Activated T-cell treated with anti-CD3 and anti-CD28 coated beads, Interleukin-2, amount 50 U/mL, for 48 hours (primary cell): ENCODE data around the gene CATSPERB.
A peak's percentile ranks its signal among the peaks of the same experiment; 100 is the strongest.
"Not testable (repeated sequence)": the region's sequence is repeated elsewhere in the genome, so short reads cannot be mapped to it uniquely, and the experiment has no call there.

Experiments
- DNase-seq, 2 experiments: peaks; one replicate each; pipeline ENCODE4 v3.0.0-alpha.2; 2020

CATSPERB gene

DNA sequence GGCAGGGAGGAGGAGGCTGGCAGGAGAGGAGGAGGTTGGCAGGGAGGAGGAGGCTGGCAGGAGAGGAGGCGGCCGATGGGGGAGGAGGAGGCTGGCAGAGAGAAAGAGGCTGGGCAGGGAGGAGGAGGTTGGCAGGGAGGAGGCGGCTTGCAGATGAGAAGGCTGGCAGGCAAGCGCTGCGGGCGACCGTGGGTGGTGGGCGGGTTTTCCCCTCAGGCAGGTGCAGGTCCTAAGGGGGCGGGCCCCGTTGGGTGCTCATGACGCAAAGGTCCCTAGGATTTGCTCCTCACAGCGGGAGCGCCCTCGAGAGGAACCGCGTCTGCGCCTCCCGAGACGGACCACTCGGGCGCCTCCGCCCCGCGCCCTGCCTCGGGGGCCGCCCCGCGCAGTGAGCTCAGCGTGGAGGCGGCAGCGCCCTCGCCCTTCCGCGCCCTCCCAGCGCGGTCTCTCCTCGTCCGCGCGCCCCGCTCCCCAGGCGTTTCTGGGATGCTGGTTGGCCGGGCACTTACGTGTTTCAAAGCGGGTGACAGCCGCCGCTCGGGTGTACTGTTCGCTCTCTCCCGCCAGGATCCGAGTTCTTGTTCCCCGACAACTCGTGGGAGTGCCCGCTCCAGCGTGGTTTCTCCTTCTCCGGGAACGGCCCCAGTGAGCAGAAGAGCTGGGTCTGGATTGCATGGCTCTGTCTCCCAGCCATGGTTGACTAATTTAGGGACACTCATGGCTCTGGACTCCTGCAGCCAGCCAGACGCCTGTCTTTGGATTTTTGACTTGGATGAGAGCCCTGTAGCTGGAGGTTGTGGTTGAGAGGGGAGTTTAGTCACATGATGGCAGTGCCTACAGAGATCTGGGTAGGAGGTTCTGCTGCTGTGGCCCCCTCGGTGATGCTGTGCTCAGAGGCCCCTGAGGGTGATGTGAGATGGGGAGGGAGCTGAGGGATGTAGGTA is 157.7 kb downstream of the CATSPERB start:
- DNase-seq: peak; percentile 85 to 92

DNA sequence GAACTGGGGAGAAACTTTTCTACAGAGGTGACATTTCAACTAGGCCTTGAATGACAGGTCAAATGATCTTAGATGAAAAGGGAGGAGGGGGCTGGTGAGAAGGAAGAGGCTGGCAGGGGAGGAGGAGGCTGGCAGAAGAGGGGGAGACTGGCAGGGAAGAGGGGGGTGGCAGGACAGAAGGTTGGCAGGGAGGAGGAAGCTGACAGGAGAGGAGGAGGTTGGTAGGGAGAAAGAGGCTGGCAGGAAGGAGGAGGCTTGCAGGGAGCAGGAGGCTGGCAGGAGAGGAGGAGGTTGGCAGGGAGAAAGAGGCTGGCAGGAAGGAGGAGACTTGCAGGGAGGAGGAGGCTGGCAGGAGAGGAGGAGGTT is 158.4 kb downstream of the CATSPERB start:
- DNase-seq: no peak

DNA sequence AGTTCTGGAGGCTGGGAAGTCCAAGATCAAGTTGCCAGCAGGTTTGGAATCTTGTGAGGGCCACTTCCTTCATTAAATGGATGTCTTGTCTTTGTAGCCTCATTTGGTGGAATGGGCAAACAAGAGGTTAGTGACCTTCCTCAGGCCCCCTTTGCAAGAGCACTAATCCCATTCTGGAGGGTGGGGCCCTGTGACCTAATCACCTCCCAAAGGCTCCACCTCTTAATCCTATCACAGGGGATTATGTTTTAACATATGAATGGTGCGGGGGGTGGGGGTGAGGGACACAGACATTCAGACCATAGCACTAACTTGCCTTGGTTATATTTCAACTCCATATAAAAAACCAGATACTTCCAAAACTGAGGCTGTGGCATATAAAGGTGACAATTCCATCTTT is 161.9 kb downstream of the CATSPERB start:
- no peak for DNase-seq

DNA sequence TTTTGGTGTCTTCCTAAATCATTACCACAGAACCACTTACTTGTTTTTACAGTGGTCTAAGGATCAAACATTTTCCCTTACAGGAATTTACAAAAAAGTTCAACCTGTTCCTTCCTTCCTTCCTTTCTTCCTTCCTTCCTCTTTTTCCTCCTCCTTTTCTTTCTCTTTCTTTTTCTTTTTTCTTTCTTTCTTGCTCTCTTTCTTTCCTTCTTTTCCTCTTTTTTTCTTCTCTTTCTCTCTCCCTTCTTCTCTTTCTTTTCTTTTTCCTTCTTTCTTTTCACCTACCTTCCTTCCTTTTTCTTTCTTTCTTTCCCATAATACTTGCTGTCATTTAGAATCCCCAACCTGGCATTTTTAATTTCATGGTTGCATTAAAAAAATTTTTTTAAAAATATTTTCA is 162.6 kb downstream of the CATSPERB start:
- DNase-seq: no peak

DNA sequence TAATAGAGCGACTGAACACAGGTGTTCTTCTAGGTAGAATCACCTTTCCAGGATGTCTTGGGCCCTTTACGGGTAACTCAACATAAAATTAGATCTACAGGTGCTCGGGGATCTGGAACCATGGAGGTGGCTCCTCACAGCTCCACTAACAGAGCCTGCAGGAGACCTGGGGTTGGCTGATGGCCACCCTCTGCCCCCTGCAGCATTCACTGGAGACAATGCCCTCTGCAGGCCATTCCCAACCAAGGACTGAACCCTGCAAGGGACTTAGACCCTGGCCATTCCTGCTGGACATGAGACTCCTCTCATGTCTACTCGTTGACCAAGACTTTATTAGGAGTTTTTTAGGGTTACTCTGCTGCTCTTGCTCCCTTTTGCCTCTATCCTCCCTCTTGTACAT is 163.3 kb downstream of the CATSPERB start:
- DNase-seq: no peak

DNA sequence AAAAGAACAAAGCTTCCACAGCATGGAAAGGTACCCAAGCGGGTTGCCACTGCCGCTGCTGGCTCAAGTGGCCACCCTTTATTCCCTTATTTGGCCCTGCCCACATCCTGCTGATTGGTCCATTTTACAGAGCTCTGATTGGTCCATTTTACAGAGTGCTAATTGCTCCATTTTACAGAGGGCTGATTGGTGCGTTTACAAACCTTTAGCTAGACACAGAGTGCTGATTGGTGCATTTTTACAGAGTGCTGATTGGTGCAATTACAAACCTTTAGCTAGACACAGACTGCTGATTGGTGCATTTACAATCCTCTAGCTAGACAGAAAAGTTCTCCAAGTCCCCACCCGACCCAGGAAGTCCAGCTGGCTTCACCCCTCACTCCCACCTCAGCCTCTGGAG is 164.1 kb downstream of the CATSPERB start:
- not testable (repeated sequence) for DNase-seq

DNA sequence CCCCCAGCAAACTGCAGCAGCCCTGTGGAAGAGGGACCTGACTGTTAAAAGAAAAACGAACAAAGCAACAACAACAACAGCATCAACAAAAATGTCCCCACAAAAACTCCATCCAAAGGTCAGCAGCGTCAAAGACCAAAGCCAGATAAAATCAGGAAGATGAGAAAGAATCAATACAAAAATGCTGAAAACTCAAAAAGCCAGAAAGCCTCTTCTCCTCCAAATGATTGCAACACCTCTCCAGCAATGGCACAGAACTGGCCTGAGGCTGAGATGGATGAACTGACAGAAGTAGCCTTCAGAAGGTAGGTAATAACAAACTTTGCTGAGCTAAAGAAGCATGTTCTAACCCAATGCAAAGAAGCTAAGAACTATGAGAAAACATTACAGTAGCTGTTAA is 176.4 kb downstream of the CATSPERB start:
- no peak for DNase-seq

DNA sequence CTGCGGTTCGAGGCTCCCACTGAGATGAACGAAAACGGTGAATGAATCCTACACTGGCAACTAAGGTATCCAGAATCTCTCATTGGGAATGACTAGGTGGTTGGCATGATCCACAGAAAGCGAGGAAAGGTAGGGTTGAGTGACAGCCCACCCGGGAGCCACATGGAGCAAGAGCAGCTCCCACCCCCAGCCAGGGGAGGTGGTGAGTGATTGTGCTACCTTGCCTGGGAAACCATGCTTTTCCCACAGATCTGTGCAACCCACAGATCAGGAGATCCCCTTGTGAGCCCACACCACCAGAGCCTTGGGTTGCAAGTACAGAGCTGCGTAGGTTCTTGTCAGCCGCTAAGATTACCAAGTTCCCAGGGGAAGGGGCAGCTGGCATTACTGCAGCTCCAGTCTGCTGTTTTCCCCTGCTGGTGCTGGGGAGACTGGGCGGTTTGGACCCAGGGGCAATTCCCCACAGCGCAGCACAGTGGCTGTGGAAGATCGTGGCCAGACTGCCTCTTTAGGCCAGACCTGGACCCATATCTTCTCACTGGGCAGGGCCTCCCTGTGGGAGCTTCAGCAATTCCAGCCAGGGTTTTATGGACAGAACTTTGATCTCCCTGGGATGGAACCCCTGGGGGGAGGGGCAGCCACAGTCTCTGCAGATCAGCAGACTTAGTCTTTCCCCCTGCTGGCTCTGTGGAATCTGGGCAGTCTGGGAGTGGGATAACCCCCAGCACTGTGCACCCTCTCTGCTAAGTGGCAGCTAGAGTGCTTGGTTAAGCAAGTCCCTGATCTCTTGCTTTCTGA is 177.2 kb downstream of the CATSPERB start:
- no peak for DNase-seq

DNA sequence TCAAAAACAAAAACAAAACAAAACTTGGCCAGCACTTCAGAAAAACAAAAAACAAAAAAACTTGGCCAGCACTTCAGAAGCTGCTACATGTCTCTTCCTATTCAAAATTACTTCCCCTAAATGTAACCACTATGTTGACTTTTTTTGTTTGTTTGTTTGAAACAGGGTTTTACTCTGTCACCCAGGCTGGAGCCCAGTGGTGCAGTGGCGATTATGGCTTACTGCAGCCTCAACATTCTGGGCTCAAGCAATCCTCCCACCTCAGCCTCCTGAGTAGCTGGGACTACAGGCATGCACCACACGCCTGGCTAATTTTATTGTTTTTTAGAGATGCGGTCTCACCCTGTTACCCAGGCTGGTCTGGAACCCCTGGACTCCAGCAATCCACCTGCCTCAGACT is 183.8 kb downstream of the CATSPERB start:
- no peak for DNase-seq

DNA sequence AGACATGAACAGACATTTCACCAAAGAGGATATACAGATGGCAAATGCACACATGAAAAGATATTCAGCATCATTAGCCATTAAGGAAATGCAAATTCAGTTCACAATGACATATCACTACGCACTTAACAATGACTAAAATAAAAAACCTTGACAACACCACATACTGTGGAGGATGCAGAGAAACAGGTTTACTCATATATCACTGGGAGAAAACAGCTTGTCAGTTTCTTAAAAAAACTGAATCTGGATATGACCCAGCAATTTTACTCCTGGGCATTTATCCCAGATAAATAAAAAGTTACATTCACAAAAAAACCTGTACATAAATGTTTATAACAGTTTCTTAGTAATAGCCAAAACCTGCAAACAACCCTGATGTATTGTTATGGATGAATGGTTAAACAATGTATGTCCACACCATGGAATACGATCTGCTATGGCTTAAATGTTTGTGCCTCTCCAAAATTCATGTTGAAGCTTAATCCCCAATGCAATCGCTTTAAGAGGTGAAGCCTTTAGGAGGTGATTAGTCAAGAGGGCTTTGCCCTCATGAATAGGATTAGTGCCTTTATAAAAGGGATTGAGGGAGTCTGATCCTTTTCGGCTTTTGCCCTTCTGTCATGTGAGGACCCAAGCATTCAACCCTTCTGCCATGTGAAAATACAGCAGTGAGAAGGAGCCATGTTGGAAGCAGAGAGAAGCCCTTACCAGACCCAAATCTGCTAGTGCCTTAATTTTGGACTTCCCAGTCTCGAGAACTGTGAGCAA is 185.8 kb downstream of the CATSPERB start:
- DNase-seq: no peak

DNA sequence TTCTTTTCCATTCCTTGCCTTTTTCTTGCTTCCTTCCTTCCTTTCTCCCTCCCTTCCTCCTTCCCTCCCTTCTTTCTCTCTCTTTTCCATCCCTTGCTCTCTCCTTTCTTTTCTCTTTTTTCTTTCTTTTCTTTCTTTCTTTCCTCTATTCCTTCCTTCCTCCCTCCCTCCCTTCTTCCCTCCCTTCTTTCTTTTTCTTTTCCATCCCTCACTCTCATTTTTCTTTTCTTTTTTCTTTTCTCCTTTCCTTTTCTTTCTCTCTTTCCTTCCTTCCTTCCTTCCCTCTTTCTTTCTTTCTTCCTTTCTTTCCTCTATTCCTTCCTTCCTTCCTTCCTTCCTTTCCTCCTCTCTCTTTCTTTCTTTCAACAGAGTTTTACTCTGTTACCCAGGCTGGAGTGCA is 186.7 kb downstream of the CATSPERB start:
- no peak for DNase-seq

DNA sequence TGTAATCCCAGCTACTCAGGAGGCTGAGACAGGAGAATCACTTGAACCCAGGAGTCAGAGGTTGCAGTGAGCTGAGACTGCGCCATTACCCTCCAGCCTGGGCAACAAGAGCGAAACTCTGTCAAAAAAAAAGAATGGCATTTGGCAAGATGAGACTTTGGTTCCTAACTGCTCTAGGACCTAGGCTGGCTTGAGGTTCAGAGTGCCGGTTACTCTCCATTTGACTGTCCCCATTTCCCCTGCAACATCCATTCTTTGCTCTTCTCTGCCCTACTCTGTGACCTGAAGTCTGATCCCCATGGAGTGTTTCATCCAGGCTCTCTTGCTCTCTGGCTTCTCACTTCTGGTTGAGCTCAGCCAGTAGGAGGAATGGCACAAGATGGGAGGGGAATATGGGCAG is 195.6 kb downstream of the CATSPERB start:
- no peak for DNase-seq

DNA sequence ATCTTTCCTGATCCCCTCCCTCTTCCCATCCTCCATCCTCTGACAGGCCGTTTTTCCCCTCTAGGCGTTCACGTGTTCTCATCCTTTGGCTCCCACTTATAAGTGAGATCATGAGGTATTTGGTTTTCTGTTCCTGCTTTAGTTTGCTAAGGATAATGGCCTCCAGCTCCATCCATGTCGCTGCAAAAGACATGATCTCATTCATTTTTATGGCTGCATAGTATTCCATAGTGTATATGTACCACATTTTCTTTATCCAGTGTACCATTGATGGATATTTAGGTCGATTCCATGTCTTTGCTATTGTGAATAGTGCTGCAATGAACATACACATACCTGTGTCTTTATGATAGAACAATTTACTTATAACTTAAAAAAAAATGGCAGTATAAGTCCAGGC is 197.8 kb downstream of the CATSPERB start:
- not testable (repeated sequence) for DNase-seq

DNA sequence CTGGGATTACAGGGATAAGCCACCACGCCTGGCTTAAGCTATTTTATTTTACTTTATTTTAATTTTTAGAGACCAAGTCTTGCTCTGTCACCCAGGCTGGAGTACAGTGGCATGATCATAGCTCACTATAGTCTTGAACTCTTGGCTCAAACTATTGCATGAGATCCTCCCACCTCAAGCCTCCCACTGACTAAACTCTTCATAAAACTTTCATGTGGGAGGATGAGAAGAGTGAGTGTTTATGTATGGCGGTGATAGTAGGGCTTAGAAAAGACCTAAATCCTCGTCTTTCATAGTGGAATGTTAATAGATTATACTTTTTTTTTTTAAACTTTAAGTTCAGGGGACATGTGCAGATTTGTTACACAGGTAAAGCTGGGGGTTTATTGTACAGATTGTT is 198.3 kb downstream of the CATSPERB start:
- no peak for DNase-seq
